ENCODE data around the gene KLRC4.

DNA sequence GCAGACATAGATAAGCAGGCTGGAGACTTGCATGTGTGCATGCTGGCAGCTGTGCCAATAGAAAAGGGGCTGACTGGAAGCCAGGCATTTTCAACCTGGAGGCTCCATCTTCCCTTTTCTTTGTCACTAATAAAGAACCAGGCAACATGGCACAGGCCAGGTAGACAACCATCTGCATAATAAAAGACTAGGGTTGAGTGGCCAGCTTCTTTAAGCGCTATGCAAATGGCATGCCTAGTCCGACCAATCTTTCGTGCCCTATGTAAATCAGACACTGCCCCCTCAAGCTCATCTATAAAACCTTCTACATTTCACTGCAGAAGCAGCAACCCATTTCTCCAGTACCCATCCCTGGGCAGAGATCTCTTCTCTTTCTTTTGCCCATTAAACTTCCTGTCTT is 48.2 kb upstream of the KLRC4 start:
- TF ChIP-seq CTCF (IDR thresholded peaks at IDR 0.05; ENCODE audit: low read depth, low read length, missing input control) (no peak), ZBTB33 (IDR thresholded peaks at IDR 0.05) (no peak), ATF3 (IDR thresholded peaks at IDR 0.05) (no peak), MAX (IDR thresholded peaks at IDR 0.05) (no peak), GABPA (IDR thresholded peaks at IDR 0.05 in 1 of 2, conservative IDR thresholded peaks at IDR 0.05 in 1 of 2) (no peak), TAF1 (conservative IDR thresholded peaks at IDR 0.05) (no peak), RAD21 (IDR thresholded peaks at IDR 0.05) (no peak), HNF4A (conservative IDR thresholded peaks at IDR 0.05) (no peak), RXRA (IDR thresholded peaks at IDR 0.05) (no peak), JUND (IDR thresholded peaks at IDR 0.05) (no peak)
- TF ChIP-seq, protein P1, sequence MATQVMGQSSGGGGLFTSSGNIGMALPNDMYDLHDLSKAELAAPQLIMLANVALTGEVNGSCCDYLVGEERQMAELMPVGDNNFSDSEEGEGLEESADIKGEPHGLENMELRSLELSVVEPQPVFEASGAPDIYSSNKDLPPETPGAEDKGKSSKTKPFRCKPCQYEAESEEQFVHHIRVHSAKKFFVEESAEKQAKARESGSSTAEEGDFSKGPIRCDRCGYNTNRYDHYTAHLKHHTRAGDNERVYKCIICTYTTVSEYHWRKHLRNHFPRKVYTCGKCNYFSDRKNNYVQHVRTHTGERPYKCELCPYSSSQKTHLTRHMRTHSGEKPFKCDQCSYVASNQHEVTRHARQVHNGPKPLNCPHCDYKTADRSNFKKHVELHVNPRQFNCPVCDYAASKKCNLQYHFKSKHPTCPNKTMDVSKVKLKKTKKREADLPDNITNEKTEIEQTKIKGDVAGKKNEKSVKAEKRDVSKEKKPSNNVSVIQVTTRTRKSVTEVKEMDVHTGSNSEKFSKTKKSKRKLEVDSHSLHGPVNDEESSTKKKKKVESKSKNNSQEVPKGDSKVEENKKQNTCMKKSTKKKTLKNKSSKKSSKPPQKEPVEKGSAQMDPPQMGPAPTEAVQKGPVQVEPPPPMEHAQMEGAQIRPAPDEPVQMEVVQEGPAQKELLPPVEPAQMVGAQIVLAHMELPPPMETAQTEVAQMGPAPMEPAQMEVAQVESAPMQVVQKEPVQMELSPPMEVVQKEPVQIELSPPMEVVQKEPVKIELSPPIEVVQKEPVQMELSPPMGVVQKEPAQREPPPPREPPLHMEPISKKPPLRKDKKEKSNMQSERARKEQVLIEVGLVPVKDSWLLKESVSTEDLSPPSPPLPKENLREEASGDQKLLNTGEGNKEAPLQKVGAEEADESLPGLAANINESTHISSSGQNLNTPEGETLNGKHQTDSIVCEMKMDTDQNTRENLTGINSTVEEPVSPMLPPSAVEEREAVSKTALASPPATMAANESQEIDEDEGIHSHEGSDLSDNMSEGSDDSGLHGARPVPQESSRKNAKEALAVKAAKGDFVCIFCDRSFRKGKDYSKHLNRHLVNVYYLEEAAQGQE (IDR thresholded peaks at IDR 0.05) = no peak

Data from liver (tissue), 3 donors.